Heart right ventricle (tissue), 16 donors: ENCODE results near the gene KRT9. TPM values are rescaled to one million over a fixed set of nuclear protein-coding genes. Genes with fewer than 3 reads are reported as not detected.
A peak's percentile ranks its signal among the peaks of the same experiment; 100 is the strongest.

Experiments used
- ATAC-seq, 8 donors: fragments of 200-7000 bp; cut with Tn5 transposase; one replicate each; pipeline ENCODE4 v1.9.1; 2020; ENCODE audit warnings: mild to moderate bottlenecking in 8 of 8, moderate library complexity in 8 of 8, moderate number of reproducible peaks in 1 of 8
- DNase-seq, 2 donors: peaks; one replicate each; pipeline ENCODE4 v3.0.0-alpha.2; 2020
- H3K27ac ChIP-seq, 10 donors: fragments of 200-600 bp; sonication (generic) in 2 of 10; one replicate each; pipeline versions ENCODE4 v1.5.0 to v1.8.0; 2020 to 2022; ENCODE audit warnings: mild to moderate bottlenecking in 3 of 10
- H3K27me3 ChIP-seq, 7 donors: fragments of 200-600 bp; one replicate each; pipeline ENCODE4 v1.8.0; 2021 to 2022; ENCODE audit warnings: mild to moderate bottlenecking in 2 of 7
- H3K36me3 ChIP-seq, 9 donors: fragments of 200-600 bp; sonication (generic) in 1 of 9; one replicate each; pipeline versions ENCODE4 v1.5.0 to v1.8.0; 2020 to 2022; ENCODE audit warnings: mild to moderate bottlenecking in 2 of 9
- H3K4me1 ChIP-seq, 9 donors: fragments of 200-600 bp; sonication (generic) in 1 of 9; one replicate each; pipeline versions ENCODE4 v1.5.0 to v1.8.0; 2020 to 2022; ENCODE audit warnings: mild to moderate bottlenecking in 4 of 9
- H3K4me3 ChIP-seq, 10 donors: fragments of 200-600 bp; sonication (generic) in 2 of 10; one replicate each; pipeline versions ENCODE4 v1.5.0 to v1.8.0; 2020 to 2022; ENCODE audit warnings: mild to moderate bottlenecking in 7 of 10, moderate library complexity in 2 of 10
- H3K9me3 ChIP-seq, 11 donors: fragments of 200-600 bp in 10 of 11; sonication (generic) in 2 of 11; one replicate each; pipeline versions ENCODE4 v1.5.0 to v1.8.0; 2013 to 2022; ENCODE audit warnings: mild to moderate bottlenecking in 2 of 11, control low read depth in 1 of 11, moderate library complexity in 1 of 11
- CTCF ChIP-seq, 9 donors: fragments of 200-600 bp; sonication (generic) in 2 of 9; IDR thresholded peaks; one replicate each; pipeline versions ENCODE4 v1.5.0 to v1.8.0; 2021 to 2022; ENCODE audit warnings: antibody characterized with exemption in 9 of 9, mild to moderate bottlenecking in 5 of 9, moderate library complexity in 1 of 9
- WGBS, 2 donors: extraction: QIAGEN DNeasy Blood & Tissue Kit; methylation state at CpG; one replicate each; pipeline ENCODE4 v1.1.7; 2013; ENCODE audit warnings: inconsistent platforms in 1 of 2; 5-methylcytosine and 5-hydroxymethylcytosine counted together
- intact Hi-C, 10 donors: fragments of 100-400 bp; cut with DNase I; formaldehyde crosslinking; loops; one replicate each; pipeline versions ENCODE4 v1.11.1 to v1.14.2; 2022
- polyA plus RNA-seq, 2 donors: library from polyadenylated mRNA; stranded (reverse); fragments of 200-250 nt; gene quantifications; one replicate each; pipeline ENCODE4 v1.2.3, GENCODE V29; 2013
- total RNA-seq, 10 donors: library from RNA; stranded (reverse); fragmentation: NEBNext Ultra II Directional in 3 of 10; extraction: Animal tissue kit (Norgen Biotek cat#: 25700) in 3 of 10; gene quantifications; one replicate each; pipeline versions ENCODE4 v1.2.1 to v1.2.4, GENCODE V29; 2021 to 2023
- donor health status: Arrhythmogenic right ventricular cardiomyopathy.
- donor health status: ischemic (EF 13 %, LVEDD 7.1; RV severe dilation, severe dysfunction).
- donor health status: healthy with polysubstance abuse.
- donor health status: DM: no; HTN: yes; CAD: no.
- donor health status: DM: no; HTN: no; CAD: no.
- donor health status: ischemic (EF 25% LVEDD 6.9; RV normal size, moderate dysfunction).
- donor health status: ischemic (EF 25% LVEDD 5.7; RV mildly dilated, moderate dysfunction).
- donor health status: healthy.
- donor health status: DM: yes; HTN: yes; CAD: no.
- donor health status: Ischemic cardiomyopathy.
- donor health status: ischemic (EF 35%, LVEDD 5.7; RV mildly dilated, moderate dysfunction).
- donor health status: nonischemic (EF 11% LVEDD 7.7; RV severe dilation, severe dysfunction).
- donor health status: DM: yes; HTN: yes; CAD: no.
- donor health status: PGD.
- donor health status: ischemic (EF 29% LVEDD 5.4; RV normal size, mild dysfunction).
- donor health status: nonischemic (EF 23%, LVEDD 6.1; RV moderate dilation, normal function).

The KRT9 gene
- total and polyA plus RNA-seq, 12 donors, result not detected

GRCh38 chr17:41599680-41600079 is 27.8 kb upstream of the KRT9 start:
- H3K4me1 ChIP-seq, result no peaks in the 10 kb centered on the region
- DNase-seq, result no peak
- H3K27ac ChIP-seq, result no peak overlapping the region
- H3K27me3 ChIP-seq, result peaks cover 0 to 22% (median 12%) of the 10 kb centered on the region in 7 donors
- TF ChIP-seq CTCF (IDR thresholded peaks at IDR 0.05), result no peak
- no peak overlapping the region for H3K4me3 ChIP-seq
- H3K9me3 ChIP-seq, result no peaks in the 10 kb centered on the region
- WGBS, 2 donors, result 43 to 64% methylated on average over 1 of the region's 1 CpG
- intact Hi-C loops, result no loop called here
- ATAC-seq, result no peak
- H3K36me3 ChIP-seq, result no peaks in the 10 kb centered on the region

- Histone ChIP-seq H3K27ac (no peak overlapping the region), H3K36me3 (no peaks in the 10 kb centered on the region), H3K27me3 (peaks cover 0 to 30% (median 13%) of the 10 kb centered on the region in 7 donors), H3K4me1 (no peaks in the 10 kb centered on the region), H3K9me3 (no peaks in the 10 kb centered on the region), H3K4me3 (no peak overlapping the region)
- 67 to 72% methylated on average over 8 of the region's 8 CpGs for WGBS, 2 donors
- TF ChIP-seq CTCF (IDR thresholded peaks at IDR 0.05), result no peak
- no peak for DNase-seq
- no peak for ATAC-seq
- intact Hi-C loops, result no loop called here
Measured at GRCh38 chr17:41595585-41595984, 23.7 kb upstream of the KRT9 start.

DNA sequence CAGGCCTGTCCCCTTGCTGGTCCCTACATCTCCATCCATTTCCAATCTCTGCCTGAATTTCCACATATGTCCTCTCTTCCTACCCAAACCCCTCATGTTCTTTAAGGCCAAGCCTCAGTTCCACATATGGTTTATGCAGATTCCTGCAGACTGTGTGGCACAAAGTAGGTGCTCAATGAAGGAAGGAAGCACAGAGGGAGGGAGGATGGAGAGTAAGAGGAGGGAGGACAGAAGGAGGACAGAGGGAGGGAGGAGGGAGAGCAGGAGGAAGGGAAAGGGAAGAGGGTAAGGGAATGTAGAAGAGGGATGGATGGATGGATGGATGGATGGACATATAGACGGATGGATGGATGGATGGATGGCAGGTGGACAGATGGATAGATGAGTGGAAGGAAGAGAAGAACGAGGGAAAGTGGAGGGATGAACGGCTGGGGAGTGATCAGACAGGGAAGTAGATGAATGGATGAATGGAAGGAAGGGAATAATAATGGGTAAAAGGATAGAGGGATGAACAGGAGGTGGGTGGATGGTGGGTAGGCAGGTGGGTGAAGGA is 22.6 kb upstream of the KRT9 start:
- DNase-seq (no peak), ATAC-seq (no peak)
- 47 to 52% methylated on average over 3 of the region's 3 CpGs for WGBS, 2 donors
- no peaks in the 10 kb centered on the region for H3K36me3 ChIP-seq
- intact Hi-C loops, result no loop called here
- H3K27ac ChIP-seq, result no peak overlapping the region
- no peak for TF ChIP-seq CTCF (IDR thresholded peaks at IDR 0.05)
- H3K4me1 ChIP-seq, result no peaks in the 10 kb centered on the region
- H3K27me3 ChIP-seq, result peaks cover 0 to 31% (median 13%) of the 10 kb centered on the region in 7 donors
- no peak overlapping the region for H3K4me3 ChIP-seq
- H3K9me3 ChIP-seq, result no peaks in the 10 kb centered on the region

DNA sequence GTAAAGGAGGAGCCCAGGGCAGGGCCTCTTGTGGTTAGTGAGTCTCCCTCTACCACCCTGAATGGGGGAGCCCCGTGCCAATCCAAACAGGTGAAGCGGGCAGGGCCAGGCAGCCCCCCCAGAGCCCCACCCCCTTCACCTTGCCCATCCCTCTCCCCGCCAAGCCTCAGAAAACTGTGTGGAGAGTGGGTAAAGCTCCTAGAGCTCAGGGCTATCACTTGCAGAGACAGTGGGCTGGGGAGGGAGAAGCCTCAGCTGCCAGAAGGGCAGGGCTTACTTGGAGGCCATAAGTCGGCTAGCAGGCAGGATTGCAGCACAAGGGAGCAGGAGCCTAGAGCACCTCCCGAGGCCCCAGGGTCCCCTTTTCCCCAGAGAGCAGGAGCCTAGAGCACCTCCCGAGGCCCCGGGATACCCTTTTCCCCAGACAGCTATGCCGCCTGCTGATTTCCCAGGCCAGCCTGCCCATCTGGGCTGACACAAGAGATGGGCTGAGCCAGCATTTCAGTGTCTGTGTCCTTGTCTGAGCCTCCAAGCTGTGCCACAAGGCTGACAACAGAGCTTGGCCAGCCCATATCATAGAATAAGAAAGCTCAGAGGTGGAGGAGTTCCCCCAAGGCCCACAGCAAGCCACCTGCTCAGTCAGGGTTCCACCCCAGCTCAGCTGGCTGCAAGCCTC is 21.6 kb upstream of the KRT9 start:
- Histone ChIP-seq H3K36me3 (no peaks in the 10 kb centered on the region), H3K9me3 (no peaks in the 10 kb centered on the region), H3K27ac (no peak overlapping the region), H3K4me1 (no peaks in the 10 kb centered on the region), H3K4me3 (no peak overlapping the region), H3K27me3 (peaks cover 0 to 35% (median 13%) of the 10 kb centered on the region in 7 donors)
- no peak for TF ChIP-seq CTCF (IDR thresholded peaks at IDR 0.05)
- 65 to 75% methylated on average over 8 of the region's 8 CpGs for WGBS, 2 donors
- no peak for DNase-seq
- intact Hi-C loops, result no loop called here
- peak in 1 of 8 donors; percentile 29 for ATAC-seq
